ENCODE results near the gene PPP1R16B. TPM values are rescaled to one million over a fixed set of nuclear protein-coding genes. Genes with fewer than 3 reads are reported as not detected.
A peak's percentile ranks its signal among the peaks of the same experiment; 100 is the strongest.

The PPP1R16B gene
- total RNA-seq, 1 donor from 2014 or later: 169 TPM

GRCh38 chr20:38825901-38826625, 20.6 kb downstream of the PPP1R16B start:
- peak in 1 of 2 donors; percentile 82 for DNase-seq (ENCODE audit: low read depth in 2 of 2)

DNA sequence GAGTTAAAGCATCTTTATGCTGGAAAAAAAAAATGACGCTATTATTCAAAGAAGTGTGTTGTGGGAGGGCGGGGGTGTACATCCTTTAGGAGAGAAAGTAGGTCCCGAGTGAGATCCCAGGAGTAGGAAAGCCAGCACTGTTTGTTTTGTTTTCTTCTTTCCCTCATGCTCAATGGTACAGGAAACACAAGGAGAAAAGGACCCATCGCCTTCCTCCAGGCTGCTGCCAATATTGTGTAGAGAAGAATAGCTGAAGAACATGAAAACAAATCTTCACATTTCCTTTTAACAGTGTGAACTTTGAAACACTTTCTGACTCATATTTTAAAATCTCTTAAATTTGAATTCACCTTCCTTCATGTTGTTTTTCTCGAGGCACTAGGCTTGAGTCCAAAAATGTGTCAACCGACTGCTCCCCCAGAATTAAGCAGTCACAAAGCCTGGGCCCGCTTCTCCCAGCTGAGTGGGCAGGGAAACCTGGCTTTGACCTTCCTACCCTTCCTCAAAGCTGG, 22.3 kb downstream of the PPP1R16B start:
- DNase-seq (ENCODE audit: low read depth in 2 of 2): peak; percentile 44 to 92

- peak; percentile 32 to 48 for DNase-seq (ENCODE audit: low read depth in 2 of 2)
Measured at GRCh38 chr20:38828514-38829295, 23.2 kb downstream of the PPP1R16B start.

GRCh38 chr20:38829296-38829875, 23.9 kb downstream of the PPP1R16B start:
- peak in 1 of 2 donors; percentile 19 for DNase-seq (ENCODE audit: low read depth in 2 of 2)

GRCh38 chr20:38830356-38830755, 24.9 kb downstream of the PPP1R16B start:
- DNase-seq (ENCODE audit: low read depth in 2 of 2): peak in 1 of 2 donors; percentile 50

DNA sequence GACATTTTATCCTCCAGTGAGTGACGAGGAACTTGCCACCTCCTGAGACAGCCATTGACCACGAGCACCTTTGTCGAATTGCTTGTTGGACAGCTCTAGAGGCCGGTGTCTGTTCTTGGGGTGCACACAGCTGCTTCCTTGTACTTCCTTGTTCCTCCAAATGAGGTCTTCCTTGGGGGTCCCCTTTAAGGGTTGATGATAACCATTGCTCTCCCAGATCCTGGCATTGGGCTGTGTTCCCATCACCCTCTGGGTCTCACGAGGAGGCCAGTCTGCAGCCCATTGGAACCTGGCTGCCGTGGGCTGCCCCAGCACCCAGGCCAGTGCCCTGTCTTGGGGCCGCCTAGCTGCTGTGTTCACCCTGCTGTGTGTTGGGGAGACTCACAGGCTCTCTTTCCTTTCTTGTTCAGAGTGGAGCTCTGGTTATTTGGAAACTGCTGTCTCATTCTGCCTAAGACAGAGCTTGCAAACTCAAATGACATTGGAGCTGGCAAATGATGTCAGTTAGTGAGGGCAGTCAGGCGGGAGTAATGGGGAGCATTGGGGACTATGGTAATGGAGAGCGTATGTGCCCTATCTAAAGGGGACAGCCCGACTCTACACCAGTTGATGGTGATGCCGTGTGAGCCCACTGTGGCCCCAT, 25.7 kb downstream of the PPP1R16B start:
- no peak for DNase-seq (ENCODE audit: low read depth in 2 of 2)

GRCh38 chr20:38831995-38832620, 26.6 kb downstream of the PPP1R16B start:
- no peak for DNase-seq (ENCODE audit: low read depth in 2 of 2)

DNA sequence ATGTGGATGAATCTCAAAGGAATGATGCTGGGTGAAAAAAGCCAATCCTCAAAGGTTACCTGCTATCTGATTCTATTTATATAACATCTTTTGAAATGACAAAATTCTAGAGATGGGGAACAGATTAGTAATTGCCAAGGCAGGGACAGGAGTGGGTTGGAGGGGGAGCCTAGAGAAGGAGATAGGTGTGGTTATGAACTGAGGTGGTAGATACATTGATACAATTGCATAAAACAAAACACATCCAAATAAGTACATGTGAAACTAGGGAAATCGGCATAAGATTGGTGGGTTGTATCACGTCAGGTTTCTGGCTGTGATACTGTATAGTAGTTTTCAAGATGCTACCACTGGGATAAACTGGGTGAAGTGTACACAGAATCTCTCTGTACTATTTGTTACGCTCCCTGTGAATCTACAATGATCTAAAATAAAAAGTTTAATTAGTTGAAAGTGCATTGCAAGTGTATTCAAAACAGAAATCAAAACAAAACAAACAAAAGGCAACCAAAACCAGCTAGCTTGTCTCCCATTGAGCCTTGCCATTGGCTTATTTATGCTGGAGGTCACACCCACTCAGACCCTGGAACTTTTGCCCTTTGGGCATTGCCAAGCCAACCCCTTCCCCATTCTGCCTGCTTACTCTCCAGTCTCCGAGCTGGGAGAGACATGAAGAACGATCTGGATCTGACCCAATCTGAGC, 27.8 kb downstream of the PPP1R16B start:
- DNase-seq (ENCODE audit: low read depth in 2 of 2): no peak

DNA sequence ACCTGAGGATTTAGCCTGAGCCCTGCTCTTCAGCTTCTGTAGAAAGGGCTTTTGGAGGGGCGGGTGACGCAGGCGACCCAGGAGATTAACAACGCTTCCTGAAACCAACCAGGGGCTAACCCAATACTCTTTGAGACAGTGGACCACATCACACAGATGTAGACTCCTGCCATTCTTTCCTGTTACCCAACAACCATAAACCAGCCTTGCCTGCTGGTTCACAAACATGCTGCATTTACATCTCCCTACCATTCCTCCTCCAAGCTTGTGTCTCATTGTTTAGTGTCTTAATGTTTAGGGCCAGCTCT, 28.3 kb downstream of the PPP1R16B start:
- DNase-seq (ENCODE audit: low read depth in 2 of 2): no peak

- DNase-seq (ENCODE audit: low read depth in 2 of 2): no peak
Measured at GRCh38 chr20:38834868-38835267, 29.4 kb downstream of the PPP1R16B start.

DNA sequence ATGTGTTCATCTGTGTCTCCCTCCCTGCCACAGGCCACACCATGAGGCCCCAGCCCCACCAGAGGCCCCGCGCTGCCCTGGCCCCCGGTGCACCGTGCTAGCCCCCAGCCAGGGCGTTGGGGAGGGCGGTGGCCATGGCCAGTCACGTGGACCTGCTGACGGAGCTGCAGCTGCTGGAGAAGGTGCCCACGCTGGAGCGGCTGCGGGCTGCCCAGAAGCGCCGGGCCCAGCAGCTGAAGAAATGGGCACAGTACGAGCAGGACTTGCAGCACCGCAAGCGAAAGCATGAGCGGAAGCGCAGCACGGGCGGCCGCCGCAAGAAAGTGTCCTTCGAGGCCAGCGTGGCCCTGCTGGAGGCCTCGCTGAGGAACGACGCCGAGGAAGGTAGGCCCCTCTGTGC, 30.3 kb downstream of the PPP1R16B start:
- no peak for DNase-seq (ENCODE audit: low read depth in 2 of 2)

DNA sequence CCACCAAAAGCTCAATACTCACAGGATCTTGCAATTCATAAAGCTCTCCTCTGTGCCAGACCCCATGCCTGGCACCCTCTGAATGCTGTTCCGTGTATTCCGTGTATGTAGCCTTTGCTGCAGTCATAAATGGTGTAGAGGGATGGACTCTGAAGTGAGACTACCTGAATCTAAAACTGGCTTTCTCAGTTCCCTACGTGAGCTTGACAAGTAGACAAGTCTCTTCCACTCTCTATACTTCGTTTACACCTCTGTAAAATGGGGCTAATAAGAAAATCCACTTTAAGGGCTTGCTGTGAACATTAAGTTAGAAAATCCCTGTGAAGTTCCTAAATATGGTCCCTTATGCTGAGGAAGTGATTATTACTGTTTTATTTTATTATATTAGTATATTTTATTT, 31.5 kb downstream of the PPP1R16B start:
- no peak for DNase-seq (ENCODE audit: low read depth in 2 of 2)

GRCh38 chr20:38838326-38838725, 32.8 kb downstream of the PPP1R16B start:
- DNase-seq (ENCODE audit: low read depth in 2 of 2): no peak

DNA sequence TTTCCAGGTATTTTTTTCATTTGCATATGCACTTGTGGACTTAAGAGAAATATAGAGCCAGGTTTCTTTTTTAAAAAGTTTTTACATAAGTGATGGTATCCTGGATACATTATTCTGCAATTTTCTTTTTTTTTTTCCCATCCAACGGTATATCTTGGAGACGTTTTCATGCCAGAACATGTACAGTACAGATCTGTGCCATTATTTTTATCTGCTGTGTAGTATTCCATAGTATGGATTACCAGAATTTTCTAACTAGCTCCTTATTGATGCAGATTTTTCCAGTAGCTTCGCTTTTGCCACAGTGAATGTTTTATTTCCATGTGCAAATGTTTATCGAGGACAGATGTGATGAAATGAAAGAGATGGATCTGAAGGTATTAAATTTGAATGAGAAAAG, 34.1 kb downstream of the PPP1R16B start:
- DNase-seq (ENCODE audit: low read depth in 2 of 2): no peak

GRCh38 chr20:38840053-38840893, 34.8 kb downstream of the PPP1R16B start:
- peak in 1 of 2 donors; percentile 44 for DNase-seq (ENCODE audit: low read depth in 2 of 2)

- no peak for DNase-seq (ENCODE audit: low read depth in 2 of 2)
Measured at GRCh38 chr20:38840894-38841470, 35.5 kb downstream of the PPP1R16B start.

DNA sequence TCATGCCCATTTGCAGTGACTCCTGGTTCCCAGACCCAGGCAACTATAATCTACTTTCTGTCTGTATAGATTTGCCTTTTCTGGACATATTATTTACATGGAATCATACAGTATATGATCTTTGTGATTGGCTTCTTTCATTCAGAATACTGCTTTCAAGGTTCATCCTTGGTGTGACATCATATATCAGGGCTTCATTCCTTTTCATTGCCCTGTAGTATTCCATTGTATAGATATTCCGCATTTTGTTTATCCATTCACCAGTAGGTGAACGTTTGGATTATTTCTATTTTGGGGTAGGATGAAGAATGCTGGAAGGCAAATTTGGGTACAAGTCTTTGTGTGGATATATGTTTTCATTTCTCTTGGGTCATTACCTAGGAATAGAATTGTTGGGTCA, 36.1 kb downstream of the PPP1R16B start:
- DNase-seq (ENCODE audit: low read depth in 2 of 2): no peak

- DNase-seq (ENCODE audit: low read depth in 2 of 2): no peak
Measured at GRCh38 chr20:38842026-38842425, 36.5 kb downstream of the PPP1R16B start.

GRCh38 chr20:38842558-38842981, 37.1 kb downstream of the PPP1R16B start:
- DNase-seq (ENCODE audit: low read depth in 2 of 2): no peak

- no peak for DNase-seq (ENCODE audit: low read depth in 2 of 2)
Measured at GRCh38 chr20:38843346-38843745, 37.8 kb downstream of the PPP1R16B start.

All from lung microvascular endothelial cell (primary cell).